ENCODE measurements around the gene ANKRD34A. TPM values are rescaled to one million over a fixed set of nuclear protein-coding genes. Genes with fewer than 3 reads are reported as not detected.

ANKRD34A gene
- total and polyA plus RNA-seq, 2 of the 13 experiments (the other 11 are each of a cell fraction or from before 2014, with no cell fraction given) = 0.05 to 0.07 TPM

GRCh38 chr1:145916745-145917144 is 47.6 kb downstream of the ANKRD34A start:
- Histone ChIP-seq H3K9ac (ENCODE audit: insufficient read depth, low read depth, low read length) (no peak overlapping the region; the same call in 1 of the 2 replicates), H3K36me3 (replicated peaks in 1 of 2; ENCODE audit: control insufficient read depth in 1 of 2, insufficient read depth in 2 of 2, low read length in 2 of 2) (peaks cover 7 to 13% of the 10 kb centered on the region in 2 experiments; a peak in 4 of 5 replicates), H3K79me2 (ENCODE audit: insufficient read depth, low read length) (peaks cover 8% of the 10 kb centered on the region), H3K27ac (ENCODE audit: extremely low read length, insufficient read depth, low read length) (no peak overlapping the region), H4K20me1 (ENCODE audit: insufficient read depth, low read length) (no peaks in the 10 kb centered on the region), H2AFZ (ENCODE audit: low read length) (no peak overlapping the region), H3K4me1 (ENCODE audit: insufficient read depth, low read length) (peaks cover 18% of the 10 kb centered on the region), H3K9me3 (ENCODE audit: low read length) (no peaks in the 10 kb centered on the region), H3K4me2 (ENCODE audit: low read depth, low read length) (no peak overlapping the region), H3K4me3 (replicated peaks in 1 of 3; ENCODE audit: insufficient read depth in 1 of 3, low read depth in 2 of 3, low read length in 3 of 3) (no peak overlapping the region), H3K27me3 (ENCODE audit: control insufficient read depth in 1 of 2, insufficient read depth in 2 of 2, low read length in 2 of 2) (no peaks in the 10 kb centered on the region; a peak in 1 of 5 replicates)
- ChIA-PET CTCF (ENCODE audit: low intra/inter-chr PET ratio, low total read pairs) (no interaction called here), POLR2A (interaction anchor here (1.9 kb wide), 1 partner anchor 11 kb away, joined by 7 read pairs; the partner anchor contains the start of gene RBM8A)
- no TSS peak for BruUV-seq (replicated peaks)
- intact Hi-C loops (cut with micrococcal nuclease; ENCODE audit: unreplicated experiment) = loop anchor here (5.0 kb wide), 1 partner anchor 91 kb away; no protein-coding TSS in a partner anchor
- ATAC-seq = no peak
- DNase-seq (ENCODE audit: low spot score) = no peak
- FAIRE-seq = no peak
- in situ Hi-C loops (cut with HindIII; ENCODE audit: extremely low pct_ligation_motif_present, low pct_unique_long_range_greater_than_20kb) = no loop called here
- TF ChIP-seq DMAP1 (CRISPR knock-in tag; IDR thresholded peaks at IDR 0.05) (no peak), PRDM15 (CRISPR knock-in tag; IDR thresholded peaks at IDR 0.05) (peak; percentile 59; the same call in 1 of the 2 replicates), CENPT (CRISPR knock-in tag; IDR thresholded peaks at IDR 0.05; ENCODE audit: low read depth) (no peak)
- 87% methylated on average over 5 of the region's 5 CpGs for WGBS (ENCODE audit: low lambda C conversion rate)

GRCh38 chr1:145912128-145912641 is 52.2 kb downstream of the ANKRD34A start:
- Histone ChIP-seq H3K4me3 (replicated peaks in 1 of 3; ENCODE audit: insufficient read depth in 1 of 3, low read depth in 2 of 3, low read length in 3 of 3) (no peak overlapping the region), H3K4me2 (ENCODE audit: low read depth, low read length) (no peak overlapping the region), H3K36me3 (replicated peaks in 1 of 2; ENCODE audit: control insufficient read depth in 1 of 2, insufficient read depth in 2 of 2, low read length in 2 of 2) (peaks cover 7 to 23% of the 10 kb centered on the region in 2 experiments; a peak in 4 of 5 replicates), H2AFZ (ENCODE audit: low read length) (no peak overlapping the region), H3K79me2 (ENCODE audit: insufficient read depth, low read length) (no peaks in the 10 kb centered on the region), H4K20me1 (ENCODE audit: insufficient read depth, low read length) (no peaks in the 10 kb centered on the region), H3K9ac (ENCODE audit: insufficient read depth, low read depth, low read length) (no peak overlapping the region), H3K27ac (ENCODE audit: extremely low read length, insufficient read depth, low read length) (no peak overlapping the region), H3K9me3 (ENCODE audit: low read length) (no peaks in the 10 kb centered on the region), H3K4me1 (ENCODE audit: insufficient read depth, low read length) (peaks cover 29% of the 10 kb centered on the region), H3K27me3 (ENCODE audit: control insufficient read depth in 1 of 2, insufficient read depth in 2 of 2, low read length in 2 of 2) (no peaks in the 10 kb centered on the region)
- WGBS (ENCODE audit: low lambda C conversion rate) = 93% methylated on average over 9 of the region's 11 CpGs
- CTCF ChIA-PET (ENCODE audit: low intra/inter-chr PET ratio, low total read pairs) = no interaction called here
- no peak for ATAC-seq
- intact Hi-C loops (cut with micrococcal nuclease; ENCODE audit: unreplicated experiment) = loop anchor here (5.0 kb wide), 1 partner anchor 50 kb away; no protein-coding TSS in a partner anchor
- in situ Hi-C loops (cut with HindIII; ENCODE audit: extremely low pct_ligation_motif_present, low pct_unique_long_range_greater_than_20kb) = no loop called here
- DNase-seq (ENCODE audit: low spot score) = no peak
- FAIRE-seq = no peak
- POLR2A ChIA-PET = interaction anchor here (1.0 kb wide), 1 partner anchor 20 kb away, joined by 4 read pairs; no protein-coding TSS in a partner anchor
- BruUV-seq (replicated peaks) = no TSS peak
- TF ChIP-seq ZNF232 (CRISPR knock-in tag; IDR thresholded peaks at IDR 0.05; ENCODE audit: borderline replicate concordance) (no peak), ZBTB14 (CRISPR knock-in tag; IDR thresholded peaks at IDR 0.05) (no peak), ARNT2 (CRISPR knock-in tag; IDR thresholded peaks at IDR 0.05; ENCODE audit: low read depth) (no peak), DRAP1 (CRISPR knock-in tag; IDR thresholded peaks at IDR 0.05) (no peak), ZNF350 (CRISPR knock-in tag; IDR thresholded peaks at IDR 0.05; ENCODE audit: borderline replicate concordance, low read depth) (no peak), GLMP (CRISPR knock-in tag; IDR thresholded peaks at IDR 0.05; ENCODE audit: borderline replicate concordance) (no peak), ZNF33B (CRISPR knock-in tag; IDR thresholded peaks at IDR 0.05) (no peak), SOX5 (CRISPR knock-in tag; IDR thresholded peaks at IDR 0.05; ENCODE audit: borderline replicate concordance) (no peak)
